SK-N-SH (cell line): ENCODE data around the gene CNTN4. TPM values are rescaled to one million over a fixed set of nuclear protein-coding genes. Genes with fewer than 3 reads are reported as not detected.

Source experiments
- CTCF ChIA-PET: fragments of 300-600, 350-600 bp; formaldehyde crosslinking; extraction: SDS; loops from one replicate; lab custom pipeline; 2021; lab: Yijun Ruan, JAX
- POLR2A ChIA-PET: fragments of 350-600 bp; sonication (Branson Sonifier 250); formaldehyde crosslinking; extraction: SDS; loops from one replicate; lab custom pipeline; 2020; ENCODE audit warnings: antibody characterized with exemption, inconsistent platforms; lab: Yijun Ruan, JAX
- DNase-seq: peaks from one replicate; pipeline ENCODE4 v3.0.0; 2012
- H2AFZ ChIP-seq: fragments of 200-600 bp; sonication (generic); 2 replicates; pipeline ENCODE4 v1.8.1; 2016; ENCODE audit warnings: antibody characterized with exemption, mild to moderate bottlenecking, low read depth
- H3F3A ChIP-seq: fragments of 200-600 bp; sonication (generic); replicated peaks from 2 replicates; pipeline ENCODE3; 2016; ENCODE audit warnings: antibody characterized with exemption, mild to moderate bottlenecking; ENCODE audit not compliant: insufficient read depth
- H3K27ac ChIP-seq, 2 experiments: fragments of 200-500 bp in 1 of 2; fragments of 200-600 bp in 1 of 2; sonication (Bioruptor generic) in 1 of 2; sonication (generic), shearing (Covaris generic) in 1 of 2; 2 replicates each; pipeline versions ENCODE4 v1.5.1 to v1.6.1; 2014 to 2016; ENCODE audit warnings: low read depth in 2 of 2, inconsistent platforms in 1 of 2, low read length in 1 of 2, mild to moderate bottlenecking in 1 of 2, mixed read lengths in 1 of 2
- H3K27me3 ChIP-seq: fragments of 200-600 bp; sonication (generic), shearing (Covaris generic); 2 replicates; pipeline ENCODE4 v1.6.1; 2016; ENCODE audit warnings: mixed run types; ENCODE audit not compliant: insufficient read depth
- H3K36me3 ChIP-seq, 2 experiments: fragments of 200-500 bp in 1 of 2; fragments of 200-600 bp in 1 of 2; sonication (Bioruptor generic) in 1 of 2; sonication (generic) in 1 of 2; replicated peaks in 1 of 2; 2 replicates each; pipeline versions ENCODE3 to v1.5.1; 2014 to 2016; ENCODE audit warnings: low read length in 1 of 2, mild to moderate bottlenecking in 1 of 2; ENCODE audit not compliant: insufficient read depth in 2 of 2, control insufficient read depth in 1 of 2
- H3K4me1 ChIP-seq, 2 experiments: fragments of 200-500 bp in 1 of 2; fragments of 200-600 bp in 1 of 2; sonication (Bioruptor generic) in 1 of 2; sonication (generic), shearing (Covaris generic) in 1 of 2; 2 replicates each; pipeline versions ENCODE4 v1.5.1 to v1.6.1; 2014 to 2016; ENCODE audit warnings: low read depth in 1 of 2, low read length in 1 of 2, mixed run types in 1 of 2; ENCODE audit not compliant: insufficient read depth in 2 of 2, control insufficient read depth in 1 of 2
- H3K4me2 ChIP-seq: fragments of 200-600 bp; sonication (generic), shearing (Covaris generic); 2 replicates; pipeline ENCODE4 v1.6.1; 2017; ENCODE audit warnings: mixed run types
- H3K4me3 ChIP-seq, 2 experiments: fragments of 200-500 bp in 1 of 2; fragments of 200-600 bp in 1 of 2; sonication (Bioruptor generic) in 1 of 2; sonication (generic), shearing (Covaris generic) in 1 of 2; 2 replicates each; pipeline versions ENCODE4 v1.5.1 to v1.8.1; 2014 to 2016; ENCODE audit warnings: low read depth in 2 of 2, inconsistent platforms in 1 of 2, low read length in 1 of 2, mild to moderate bottlenecking in 1 of 2, mixed read lengths in 1 of 2, moderate library complexity in 1 of 2
- H3K79me2 ChIP-seq: fragments of 200-600 bp; sonication (generic); 2 replicates; pipeline ENCODE4 v1.8.1; 2017; ENCODE audit warnings: mild to moderate bottlenecking; ENCODE audit not compliant: insufficient read depth
- H3K9ac ChIP-seq: fragments of 200-600 bp; sonication (generic); 2 replicates; pipeline ENCODE4 v1.6.1; 2017; ENCODE audit warnings: mixed run types
- H3K9me2 ChIP-seq: fragments of 200-600 bp; sonication (generic); 2 replicates; pipeline ENCODE4 v1.6.1; 2017; ENCODE audit warnings: mixed run types
- H3K9me3 ChIP-seq: fragments of 200-600 bp; sonication (generic); 2 replicates; pipeline ENCODE4 v1.6.1; 2017; ENCODE audit warnings: mixed run types, mild to moderate bottlenecking, moderate library complexity
- H4K20me1 ChIP-seq: fragments of 200-600 bp; sonication (generic); 2 replicates; pipeline ENCODE4 v1.6.1; 2017; ENCODE audit warnings: mild to moderate bottlenecking, mixed run types; ENCODE audit not compliant: insufficient read depth
- CHD2 ChIP-seq: fragments of 150-350 bp; IDR thresholded peaks from 2 replicates; pipeline ENCODE4 v1.6.1; 2018; ENCODE audit warnings: low read length; ENCODE audit not compliant: partially characterized antibody
- ELF1 ChIP-seq: IDR thresholded peaks from 2 replicates; pipeline ENCODE4 v1.4.0; 2012
- FOXM1 ChIP-seq: IDR thresholded peaks from 2 replicates; pipeline ENCODE4 v1.4.0; 2012; ENCODE audit warnings: low read depth, mild to moderate bottlenecking
- GABPA ChIP-seq: IDR thresholded peaks from 2 replicates; pipeline ENCODE4 v1.4.0; 2012; ENCODE audit warnings: low read depth, mild to moderate bottlenecking
- GATA2 ChIP-seq: sonication (generic); formaldehyde crosslinking; IDR thresholded peaks from 2 replicates; pipeline ENCODE4 v1.5.0; 2020; ENCODE audit warnings: mild to moderate bottlenecking, missing genetic modification reagents
- MAX ChIP-seq: IDR thresholded peaks from 2 replicates; pipeline ENCODE4 v1.4.0; 2012; ENCODE audit warnings: low read depth
- NFIC ChIP-seq: IDR thresholded peaks from 2 replicates; pipeline ENCODE4 v1.4.0; 2012; ENCODE audit warnings: borderline replicate concordance
- POLR2AphosphoS5 ChIP-seq: IDR thresholded peaks from 2 replicates; pipeline ENCODE4 v1.6.1; 2012; ENCODE audit warnings: low read depth, low read length
- RFX5 ChIP-seq: IDR thresholded peaks from 2 replicates; pipeline ENCODE4 v1.6.1; 2012; ENCODE audit warnings: mild to moderate bottlenecking, improper control_type of control experiment, low read length
- TAF1 ChIP-seq: IDR thresholded peaks from 2 replicates; pipeline ENCODE4 v1.6.1; 2012; ENCODE audit warnings: low read depth, mild to moderate bottlenecking, low read length, moderate library complexity, borderline replicate concordance
- TEAD4 ChIP-seq: IDR thresholded peaks from 2 replicates; pipeline ENCODE4 v1.4.0; 2012; ENCODE audit warnings: mild to moderate bottlenecking, borderline replicate concordance; ENCODE audit not compliant: insufficient read depth
- USF1 ChIP-seq: IDR thresholded peaks from 2 replicates; pipeline ENCODE4 v1.4.0; 2012; ENCODE audit warnings: low read depth, borderline replicate concordance
- YY1 ChIP-seq: IDR thresholded peaks from 2 replicates; pipeline ENCODE4 v1.4.0; 2012; ENCODE audit warnings: low read depth, mild to moderate bottlenecking
- WGBS: methylation state at CpG from one replicate; pipeline ENCODE4 v1.1.6; 2017; ENCODE audit warnings: low lambda C conversion rate; 5-methylcytosine and 5-hydroxymethylcytosine counted together
- polyA plus RNA-seq, 3 experiments: library from polyadenylated mRNA; depleted of rRNA; stranded (reverse); fragments of >200 nt; gene quantifications; 2 replicates each; pipeline ENCODE4 v1.2.3, GENCODE V29; 2012
- TF ChIP-seq, protein P1 (sequence below): fragments of 150-350 bp; IDR thresholded peaks from 2 replicates; pipeline ENCODE4 v1.6.1; 2016; ENCODE audit warnings: mild to moderate bottlenecking, low read depth, low read length
- TF ChIP-seq, protein P2 (sequence below): IDR thresholded peaks from 2 replicates; pipeline ENCODE4; 2012
- TF ChIP-seq, protein P3 (sequence below): IDR thresholded peaks from 2 replicates; pipeline ENCODE4 v1.6.1; 2012; ENCODE audit warnings: mild to moderate bottlenecking, low read depth, low read length, moderate library complexity
- TF ChIP-seq, protein P4 (sequence below): fragments of 200-600 bp; sonication (generic); IDR thresholded peaks from 2 replicates; pipeline ENCODE4 v1.6.1; 2017; ENCODE audit warnings: antibody characterized with exemption, mild to moderate bottlenecking, moderate library complexity

CNTN4 gene
- polyA plus RNA-seq, 1 of the 3 experiments (the other 2 are of a cell fraction) = 0.12 TPM

- POLR2A ChIA-PET = interaction anchor here (0.6 kb wide), 1 partner anchor 9 kb away, joined by 6 read pairs; no protein-coding TSS in a partner anchor
- no peak overlapping the region for H3K9ac ChIP-seq
- no peak overlapping the region for H3K4me2 ChIP-seq
- no peak overlapping the region for H3K27ac ChIP-seq
- WGBS = 9% methylated on average over 4 of the region's 4 CpGs
- TF ChIP-seq USF1 (no peak), ELF1 (no peak), TAF1 (no peak), NFIC (no peak), TEAD4 (no peak), CHD2 (no peak)
- TF ChIP-seq, protein P1, sequence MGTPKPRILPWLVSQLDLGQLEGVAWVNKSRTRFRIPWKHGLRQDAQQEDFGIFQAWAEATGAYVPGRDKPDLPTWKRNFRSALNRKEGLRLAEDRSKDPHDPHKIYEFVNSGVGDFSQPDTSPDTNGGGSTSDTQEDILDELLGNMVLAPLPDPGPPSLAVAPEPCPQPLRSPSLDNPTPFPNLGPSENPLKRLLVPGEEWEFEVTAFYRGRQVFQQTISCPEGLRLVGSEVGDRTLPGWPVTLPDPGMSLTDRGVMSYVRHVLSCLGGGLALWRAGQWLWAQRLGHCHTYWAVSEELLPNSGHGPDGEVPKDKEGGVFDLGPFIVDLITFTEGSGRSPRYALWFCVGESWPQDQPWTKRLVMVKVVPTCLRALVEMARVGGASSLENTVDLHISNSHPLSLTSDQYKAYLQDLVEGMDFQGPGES = no peak
- TF ChIP-seq, protein P2, sequence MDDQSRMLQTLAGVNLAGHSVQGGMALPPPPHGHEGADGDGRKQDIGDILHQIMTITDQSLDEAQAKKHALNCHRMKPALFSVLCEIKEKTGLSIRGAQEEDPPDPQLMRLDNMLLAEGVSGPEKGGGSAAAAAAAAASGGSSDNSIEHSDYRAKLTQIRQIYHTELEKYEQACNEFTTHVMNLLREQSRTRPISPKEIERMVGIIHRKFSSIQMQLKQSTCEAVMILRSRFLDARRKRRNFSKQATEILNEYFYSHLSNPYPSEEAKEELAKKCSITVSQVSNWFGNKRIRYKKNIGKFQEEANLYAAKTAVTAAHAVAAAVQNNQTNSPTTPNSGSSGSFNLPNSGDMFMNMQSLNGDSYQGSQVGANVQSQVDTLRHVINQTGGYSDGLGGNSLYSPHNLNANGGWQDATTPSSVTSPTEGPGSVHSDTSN = no peak
- no peaks in the 10 kb centered on the region for H3K27me3 ChIP-seq
- no peaks in the 10 kb centered on the region for H3K9me2 ChIP-seq
- no peak overlapping the region for H2AFZ ChIP-seq
- H3K9me3 ChIP-seq = no peaks in the 10 kb centered on the region
- H3K4me1 ChIP-seq = no peaks in the 10 kb centered on the region
- no peaks in the 10 kb centered on the region for H3K79me2 ChIP-seq
- CTCF ChIA-PET = interaction anchor here (1.1 kb wide), 1 partner anchor 8 kb away, joined by 4 read pairs; no protein-coding TSS in a partner anchor
- DNase-seq = no peak
- no peaks in the 10 kb centered on the region for H3K36me3 ChIP-seq
- H3K4me3 ChIP-seq = no peak overlapping the region
- H3F3A ChIP-seq = no peaks in the 10 kb centered on the region
- no peaks in the 10 kb centered on the region for H4K20me1 ChIP-seq
Observed at GRCh38 chr3:2172561-2173171, 74.0 kb downstream of the CNTN4 start.

DNA sequence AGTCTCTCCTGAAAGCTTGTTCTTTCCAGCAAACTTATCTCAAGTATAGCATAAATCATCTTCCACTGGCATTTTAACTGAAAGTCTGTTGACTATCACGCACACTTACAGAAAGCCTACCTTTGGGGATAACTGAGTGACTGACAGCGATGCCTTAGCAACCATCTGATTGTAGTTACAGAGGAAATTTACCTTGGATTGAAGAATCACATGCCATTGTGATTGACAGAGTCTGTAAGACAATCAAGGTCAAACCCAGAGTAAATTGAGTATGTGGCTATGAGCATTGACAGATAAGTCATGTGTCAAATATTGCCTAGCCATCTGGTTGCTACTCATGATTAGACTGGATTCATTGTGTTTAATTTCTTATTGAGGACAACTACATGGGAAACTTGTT, 82.0 kb downstream of the CNTN4 start:
- Histone ChIP-seq H3K4me3 (no peak overlapping the region), H3K9ac (no peak overlapping the region), H2AFZ (no peak overlapping the region), H3K9me2 (no peaks in the 10 kb centered on the region), H4K20me1 (no peaks in the 10 kb centered on the region), H3K79me2 (no peaks in the 10 kb centered on the region), H3K4me1 (no peaks in the 10 kb centered on the region), H3F3A (no peaks in the 10 kb centered on the region), H3K9me3 (no peaks in the 10 kb centered on the region), H3K27ac (no peak overlapping the region), H3K27me3 (no peaks in the 10 kb centered on the region), H3K4me2 (no peak overlapping the region), H3K36me3 (no peaks in the 10 kb centered on the region)
- ChIA-PET CTCF (interaction anchor here (1.0 kb wide), 1 partner anchor 9 kb away, joined by 4 read pairs; no protein-coding TSS in a partner anchor), POLR2A (no interaction called here)
- DNase-seq = no peak
- 44% methylated on average over 2 of the region's 2 CpGs for WGBS
- TF ChIP-seq USF1 (no peak), POLR2AphosphoS5 (no peak), FOXM1 (no peak), GABPA (no peak), TEAD4 (no peak), GATA2 (CRISPR knock-in tag) (no peak), RFX5 (no peak), MAX (no peak), NFIC (no peak), YY1 (no peak)
- TF ChIP-seq, protein P3, sequence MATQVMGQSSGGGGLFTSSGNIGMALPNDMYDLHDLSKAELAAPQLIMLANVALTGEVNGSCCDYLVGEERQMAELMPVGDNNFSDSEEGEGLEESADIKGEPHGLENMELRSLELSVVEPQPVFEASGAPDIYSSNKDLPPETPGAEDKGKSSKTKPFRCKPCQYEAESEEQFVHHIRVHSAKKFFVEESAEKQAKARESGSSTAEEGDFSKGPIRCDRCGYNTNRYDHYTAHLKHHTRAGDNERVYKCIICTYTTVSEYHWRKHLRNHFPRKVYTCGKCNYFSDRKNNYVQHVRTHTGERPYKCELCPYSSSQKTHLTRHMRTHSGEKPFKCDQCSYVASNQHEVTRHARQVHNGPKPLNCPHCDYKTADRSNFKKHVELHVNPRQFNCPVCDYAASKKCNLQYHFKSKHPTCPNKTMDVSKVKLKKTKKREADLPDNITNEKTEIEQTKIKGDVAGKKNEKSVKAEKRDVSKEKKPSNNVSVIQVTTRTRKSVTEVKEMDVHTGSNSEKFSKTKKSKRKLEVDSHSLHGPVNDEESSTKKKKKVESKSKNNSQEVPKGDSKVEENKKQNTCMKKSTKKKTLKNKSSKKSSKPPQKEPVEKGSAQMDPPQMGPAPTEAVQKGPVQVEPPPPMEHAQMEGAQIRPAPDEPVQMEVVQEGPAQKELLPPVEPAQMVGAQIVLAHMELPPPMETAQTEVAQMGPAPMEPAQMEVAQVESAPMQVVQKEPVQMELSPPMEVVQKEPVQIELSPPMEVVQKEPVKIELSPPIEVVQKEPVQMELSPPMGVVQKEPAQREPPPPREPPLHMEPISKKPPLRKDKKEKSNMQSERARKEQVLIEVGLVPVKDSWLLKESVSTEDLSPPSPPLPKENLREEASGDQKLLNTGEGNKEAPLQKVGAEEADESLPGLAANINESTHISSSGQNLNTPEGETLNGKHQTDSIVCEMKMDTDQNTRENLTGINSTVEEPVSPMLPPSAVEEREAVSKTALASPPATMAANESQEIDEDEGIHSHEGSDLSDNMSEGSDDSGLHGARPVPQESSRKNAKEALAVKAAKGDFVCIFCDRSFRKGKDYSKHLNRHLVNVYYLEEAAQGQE = no peak
- TF ChIP-seq, protein P4, sequence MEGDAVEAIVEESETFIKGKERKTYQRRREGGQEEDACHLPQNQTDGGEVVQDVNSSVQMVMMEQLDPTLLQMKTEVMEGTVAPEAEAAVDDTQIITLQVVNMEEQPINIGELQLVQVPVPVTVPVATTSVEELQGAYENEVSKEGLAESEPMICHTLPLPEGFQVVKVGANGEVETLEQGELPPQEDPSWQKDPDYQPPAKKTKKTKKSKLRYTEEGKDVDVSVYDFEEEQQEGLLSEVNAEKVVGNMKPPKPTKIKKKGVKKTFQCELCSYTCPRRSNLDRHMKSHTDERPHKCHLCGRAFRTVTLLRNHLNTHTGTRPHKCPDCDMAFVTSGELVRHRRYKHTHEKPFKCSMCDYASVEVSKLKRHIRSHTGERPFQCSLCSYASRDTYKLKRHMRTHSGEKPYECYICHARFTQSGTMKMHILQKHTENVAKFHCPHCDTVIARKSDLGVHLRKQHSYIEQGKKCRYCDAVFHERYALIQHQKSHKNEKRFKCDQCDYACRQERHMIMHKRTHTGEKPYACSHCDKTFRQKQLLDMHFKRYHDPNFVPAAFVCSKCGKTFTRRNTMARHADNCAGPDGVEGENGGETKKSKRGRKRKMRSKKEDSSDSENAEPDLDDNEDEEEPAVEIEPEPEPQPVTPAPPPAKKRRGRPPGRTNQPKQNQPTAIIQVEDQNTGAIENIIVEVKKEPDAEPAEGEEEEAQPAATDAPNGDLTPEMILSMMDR = no peak
